A673 (cell line): Measurements from ENCODE around the gene NUDT14. TPM values are rescaled to one million over a fixed set of nuclear protein-coding genes. Genes with fewer than 3 reads are reported as not detected.

Source experiments
- BruUV-seq: library from RNA; stranded (reverse); fragments of 400-500 nt; replicated peaks from 2 replicates; lab custom pipeline; 2021; lab: Mats Ljungman, UMichigan
- CTCF ChIA-PET: fragments of 300-600 bp; sonication (Branson Sonifier 250); formaldehyde crosslinking; loops from one replicate; lab custom pipeline; 2022; ENCODE audit warnings: antibody characterized with exemption; lab: Charles Lee
- POLR2A ChIA-PET: fragments of 300-600 bp; sonication (Branson Sonifier 250); formaldehyde crosslinking; loops from one replicate; lab custom pipeline; 2022; ENCODE audit warnings: antibody characterized with exemption; ENCODE audit not compliant: low non-redundant PET; lab: Charles Lee
- DNase-seq: peaks from one replicate; pipeline ENCODE4 v3.0.0-alpha.2; 2015; ENCODE audit warnings: low spot score
- H3K27ac ChIP-seq: fragments of 200-600 bp; sonication (generic); 2 replicates; pipeline ENCODE4 v1.5.1; 2016; ENCODE audit warnings: mixed run types, low read depth, mild to moderate bottlenecking, mixed read lengths, antibody characterized with exemption, low read length; ENCODE audit not compliant: poor library complexity, severe bottlenecking
- H3K27me3 ChIP-seq: fragments of 200-600 bp; sonication (generic); replicated peaks from 2 replicates; pipeline ENCODE4 v1.6.1; 2017; ENCODE audit warnings: mixed run types, low read depth, mild to moderate bottlenecking, mixed read lengths, antibody characterized with exemption, low read length; ENCODE audit not compliant: insufficient read depth, poor library complexity
- H3K36me3 ChIP-seq: fragments of 200-600 bp; sonication (generic); 2 replicates; pipeline ENCODE4 v1.6.1; 2016; ENCODE audit warnings: mixed run types, mild to moderate bottlenecking, mixed read lengths, antibody characterized with exemption, low read length; ENCODE audit not compliant: insufficient read depth, poor library complexity, severe bottlenecking
- H3K4me1 ChIP-seq: fragments of 200-600 bp; sonication (generic); 2 replicates; pipeline ENCODE4 v1.6.1; 2017; ENCODE audit warnings: mixed run types, mild to moderate bottlenecking, mixed read lengths, antibody characterized with exemption, low read length; ENCODE audit not compliant: insufficient read depth, poor library complexity, severe bottlenecking
- H3K4me3 ChIP-seq: fragments of 200-600 bp; sonication (generic); 2 replicates; pipeline ENCODE4 v1.5.1; 2016; ENCODE audit warnings: low read depth, mixed run types, mild to moderate bottlenecking, mixed read lengths, low read length; ENCODE audit not compliant: poor library complexity, severe bottlenecking
- H3K9me3 ChIP-seq: fragments of 200-600 bp; sonication (generic); 2 replicates; pipeline ENCODE4 v1.6.1; 2016; ENCODE audit warnings: mixed run types, low read depth, mild to moderate bottlenecking, mixed read lengths, antibody characterized with exemption, low read length; ENCODE audit not compliant: poor library complexity, severe bottlenecking
- EZH2 ChIP-seq: fragments of 200-600 bp; sonication (generic); IDR thresholded peaks from 2 replicates; pipeline ENCODE4 v1.6.1; 2017; ENCODE audit warnings: borderline replicate concordance, low read depth, mild to moderate bottlenecking, mixed read lengths, antibody characterized with exemption, low read length; ENCODE audit not compliant: poor library complexity, severe bottlenecking
- intact Hi-C: fragments of 100-400 bp; cut with micrococcal nuclease; formaldehyde crosslinking; loops from one replicate; pipeline ENCODE4 v1.10.0; 2022; ENCODE audit not compliant: unreplicated experiment
- total RNA-seq: library from RNA; stranded (reverse); gene quantifications from 2 replicates; pipeline ENCODE4 v1.2.3, GENCODE V29; 2021
- TF ChIP-seq, protein P1 (sequence below): fragments of 300-800, 200-600 bp; sonication (generic); conservative IDR thresholded peaks from 2 replicates; pipeline ENCODE4 v1.5.1; 2017; ENCODE audit warnings: low read depth, mild to moderate bottlenecking, antibody characterized with exemption, low read length, moderate library complexity, mixed read lengths

NUDT14 gene
- total RNA-seq, 1 experiment from 2014 or later = 30.8 TPM

DNA sequence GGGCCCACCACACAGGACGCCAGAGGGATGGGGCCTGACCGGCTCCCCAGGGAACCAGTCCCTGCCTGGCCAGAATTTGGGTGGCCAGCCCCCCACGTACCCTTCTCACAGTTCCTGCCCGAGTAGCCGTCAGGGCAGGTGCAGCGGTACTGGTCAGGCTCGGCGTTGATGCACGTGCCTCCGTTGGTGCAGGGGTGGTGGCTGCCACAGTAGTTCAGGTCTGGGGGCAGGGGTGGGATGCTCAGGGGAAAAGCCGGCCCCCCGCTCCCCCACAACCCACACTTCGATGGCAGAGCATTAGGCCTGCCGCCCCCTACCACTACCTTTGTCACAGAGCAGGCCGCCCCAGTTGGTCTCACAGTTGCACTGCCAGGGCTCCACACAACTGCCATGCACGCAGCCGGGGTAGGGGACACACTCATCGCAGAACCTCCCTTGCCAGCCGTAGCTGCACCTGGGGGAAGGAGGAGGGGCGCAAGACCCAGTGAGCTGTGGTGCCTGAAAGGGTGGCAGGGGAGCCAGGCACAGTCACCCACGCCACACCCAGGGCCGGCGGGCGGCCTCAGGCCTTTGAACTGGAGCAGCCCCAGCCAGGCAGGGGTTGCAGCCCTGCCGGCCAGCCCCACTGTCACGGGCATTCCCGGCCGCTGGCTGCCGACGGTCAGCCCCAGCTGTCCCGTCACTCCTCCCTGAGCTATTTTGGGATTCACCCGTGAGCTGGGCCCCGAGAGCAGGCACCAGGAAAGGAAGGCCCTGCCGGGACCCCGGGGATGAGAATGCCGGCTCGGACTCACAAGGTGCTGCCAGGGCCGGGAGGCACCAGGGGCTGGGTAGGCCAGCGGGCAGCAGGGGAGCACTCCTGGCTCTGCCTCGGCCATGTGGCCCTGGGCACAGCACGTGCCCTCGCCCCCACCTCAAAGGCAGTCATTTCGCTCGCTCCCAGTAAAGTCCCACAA is 29.0 kb downstream of the NUDT14 start:
- Histone ChIP-seq H3K27ac (no peak overlapping the region), H3K4me3 (no peak overlapping the region), H3K9me3 (no peaks in the 10 kb centered on the region), H3K4me1 (no peaks in the 10 kb centered on the region), H3K27me3 (no peaks in the 10 kb centered on the region), H3K36me3 (no peaks in the 10 kb centered on the region)
- no peak for DNase-seq
- intact Hi-C loops = no loop called here
- no TSS peak for BruUV-seq
- TF ChIP-seq, protein P1, sequence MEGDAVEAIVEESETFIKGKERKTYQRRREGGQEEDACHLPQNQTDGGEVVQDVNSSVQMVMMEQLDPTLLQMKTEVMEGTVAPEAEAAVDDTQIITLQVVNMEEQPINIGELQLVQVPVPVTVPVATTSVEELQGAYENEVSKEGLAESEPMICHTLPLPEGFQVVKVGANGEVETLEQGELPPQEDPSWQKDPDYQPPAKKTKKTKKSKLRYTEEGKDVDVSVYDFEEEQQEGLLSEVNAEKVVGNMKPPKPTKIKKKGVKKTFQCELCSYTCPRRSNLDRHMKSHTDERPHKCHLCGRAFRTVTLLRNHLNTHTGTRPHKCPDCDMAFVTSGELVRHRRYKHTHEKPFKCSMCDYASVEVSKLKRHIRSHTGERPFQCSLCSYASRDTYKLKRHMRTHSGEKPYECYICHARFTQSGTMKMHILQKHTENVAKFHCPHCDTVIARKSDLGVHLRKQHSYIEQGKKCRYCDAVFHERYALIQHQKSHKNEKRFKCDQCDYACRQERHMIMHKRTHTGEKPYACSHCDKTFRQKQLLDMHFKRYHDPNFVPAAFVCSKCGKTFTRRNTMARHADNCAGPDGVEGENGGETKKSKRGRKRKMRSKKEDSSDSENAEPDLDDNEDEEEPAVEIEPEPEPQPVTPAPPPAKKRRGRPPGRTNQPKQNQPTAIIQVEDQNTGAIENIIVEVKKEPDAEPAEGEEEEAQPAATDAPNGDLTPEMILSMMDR = no peak
- TF ChIP-seq EZH2 = no peak
- CTCF ChIA-PET = no interaction called here
- POLR2A ChIA-PET = no interaction called here

DNA sequence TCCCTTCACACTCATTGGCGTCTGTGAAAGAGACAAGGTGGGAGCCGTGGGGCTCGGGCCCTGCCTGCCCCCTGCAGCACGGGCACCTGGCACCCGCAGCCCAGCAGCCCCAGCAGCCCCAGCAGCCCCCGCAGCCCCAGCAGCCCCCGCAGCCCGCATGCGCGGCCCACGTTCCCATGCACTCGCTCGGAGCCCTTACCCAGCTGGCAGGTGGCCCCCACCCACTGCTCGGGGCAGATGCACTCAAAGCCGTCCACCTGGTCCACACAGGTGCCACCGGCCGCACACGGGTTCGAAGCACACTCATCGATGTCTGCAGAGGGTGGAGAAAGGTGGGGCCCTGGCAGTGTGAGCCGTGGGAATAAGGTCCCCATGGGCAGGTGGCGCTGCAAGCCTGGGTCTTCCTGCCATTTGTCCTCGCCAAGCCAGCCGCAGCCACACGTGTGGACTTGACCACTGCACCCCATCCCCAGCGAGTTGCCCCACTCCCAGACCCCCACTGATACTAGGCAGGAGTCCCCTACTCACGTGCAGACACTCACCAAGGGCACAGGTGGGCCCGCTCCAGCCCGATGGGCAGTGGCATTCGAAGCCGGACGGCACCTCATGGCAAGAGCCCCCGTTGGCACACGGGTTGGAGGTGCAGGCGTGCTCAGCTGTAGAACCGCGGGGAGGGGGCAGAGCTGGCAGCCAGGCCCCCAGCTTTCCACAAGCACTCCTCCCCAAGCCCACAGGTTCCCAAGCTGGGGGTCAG is 29.9 kb downstream of the NUDT14 start:
- Histone ChIP-seq H3K9me3 (no peaks in the 10 kb centered on the region), H3K27ac (no peak overlapping the region), H3K27me3 (no peaks in the 10 kb centered on the region), H3K36me3 (no peaks in the 10 kb centered on the region), H3K4me3 (no peak overlapping the region), H3K4me1 (no peaks in the 10 kb centered on the region)
- no peak for DNase-seq
- no TSS peak for BruUV-seq
- intact Hi-C loops = no loop called here
- ChIA-PET CTCF (no interaction called here), POLR2A (no interaction called here)
- TF ChIP-seq EZH2 = no peak
- TF ChIP-seq, protein P1 = no peak

DNA sequence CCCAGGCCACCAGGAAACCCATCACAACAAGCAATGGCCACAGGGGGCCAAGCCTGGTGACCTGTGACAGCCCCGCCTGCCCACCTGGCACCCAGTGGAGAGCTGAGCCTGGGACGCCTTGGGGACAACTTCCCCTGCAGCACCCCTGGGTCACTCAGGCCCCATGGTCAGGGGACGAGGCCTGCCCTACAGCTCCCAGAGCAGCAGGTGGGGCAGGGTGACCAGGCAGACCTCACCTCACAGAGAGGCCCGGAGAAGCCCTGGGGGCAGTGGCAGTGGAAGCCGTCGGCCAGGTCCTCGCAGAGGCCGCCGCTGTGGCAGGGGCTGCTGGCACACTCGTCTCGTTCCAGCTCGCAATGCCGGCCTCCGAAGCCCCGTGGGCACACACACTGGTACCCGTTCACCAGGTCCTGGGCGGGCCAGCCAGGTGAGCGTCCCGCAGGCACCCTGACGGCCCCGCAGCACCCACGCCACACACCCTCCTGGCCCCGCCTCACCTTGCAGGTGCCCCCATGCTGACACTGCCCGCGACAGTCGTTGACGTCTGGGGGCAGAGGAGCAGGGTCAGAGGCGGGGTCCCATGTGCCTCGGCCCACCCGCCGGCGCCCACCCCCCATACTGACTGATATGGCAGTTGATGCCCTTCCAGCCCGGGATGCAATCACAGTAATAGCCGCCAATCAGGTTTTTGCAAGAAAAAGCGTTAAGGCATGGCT is 30.6 kb downstream of the NUDT14 start:
- H3K4me3 ChIP-seq = no peak overlapping the region
- CTCF ChIA-PET = no interaction called here

More for the DNA sequence above, 30.6 kb downstream of the NUDT14 start:
- Histone ChIP-seq H3K27ac (no peak overlapping the region), H3K4me1 (no peaks in the 10 kb centered on the region), H3K9me3 (no peaks in the 10 kb centered on the region), H3K36me3 (no peaks in the 10 kb centered on the region), H3K27me3 (no peaks in the 10 kb centered on the region)
- no peak for DNase-seq
- POLR2A ChIA-PET = no interaction called here
- BruUV-seq = no TSS peak
- TF ChIP-seq, protein P1 = no peak
- no peak for TF ChIP-seq EZH2
- intact Hi-C loops = no loop called here
